Fibroblast of skin of scalp (primary cell): ENCODE results near the gene LMBR1L.

Experiments used
- DNase-seq: peaks from one replicate; pipeline ENCODE4 v3.0.0-alpha.2; 2013

Gene LMBR1L

GRCh38 chr12:49051777-49052438, 58.7 kb downstream of the LMBR1L start:
- DNase-seq = no peak

DNA sequence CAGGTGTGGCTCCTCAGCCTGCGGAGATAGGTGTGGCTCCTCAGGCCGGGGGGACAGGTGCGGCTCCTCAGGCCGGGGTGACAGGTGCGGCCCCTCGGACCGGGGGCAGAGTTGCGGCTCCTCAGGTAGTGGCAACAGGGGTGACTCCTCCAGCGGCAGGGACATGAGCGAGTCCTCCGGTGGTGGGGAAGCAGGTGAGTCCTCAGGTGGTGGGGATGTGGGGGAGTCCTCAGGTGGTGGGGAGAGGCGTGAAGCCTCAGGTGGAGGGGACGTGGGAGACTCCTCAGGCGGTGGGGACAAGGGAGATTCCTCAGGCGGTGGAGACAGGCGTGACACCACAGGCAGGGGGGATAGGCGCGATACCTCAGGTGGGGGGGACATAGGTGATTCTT, 59.3 kb downstream of the LMBR1L start:
- DNase-seq = no peak

- DNase-seq = no peak
These were observed 59.9 kb downstream of the LMBR1L start for GRCh38 chr12:49050507-49051372.

- DNase-seq = peak; percentile 50
These were observed 61.0 kb downstream of the LMBR1L start for GRCh38 chr12:49049566-49050224.

GRCh38 chr12:49048953-49049352, 61.7 kb downstream of the LMBR1L start:
- no peak for DNase-seq
